Measurements from ENCODE around the gene NHLRC4.

DNA sequence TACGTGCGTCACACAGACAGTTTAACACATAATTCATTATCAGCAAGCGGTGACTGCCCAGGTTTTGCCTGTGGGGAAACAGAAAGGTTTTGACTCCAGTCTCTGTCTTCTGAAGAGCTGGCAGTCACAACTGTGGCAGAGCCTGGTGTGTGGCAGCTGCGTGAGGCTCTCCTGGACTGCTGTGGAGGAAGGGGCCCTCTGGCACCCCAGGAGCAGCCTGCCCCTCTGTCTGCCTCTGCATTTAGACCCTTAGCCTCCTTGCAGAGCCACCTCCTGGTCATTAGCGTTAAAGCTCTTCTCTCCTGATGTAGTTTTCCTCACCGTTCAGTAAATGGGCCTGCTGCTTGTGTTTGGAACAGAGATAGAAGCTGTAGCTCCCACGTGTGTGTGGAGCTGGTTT is 34.0 kb downstream of the NHLRC4 start:
- TF ChIP-seq ARNT (IDR thresholded peaks at IDR 0.05) (no peak), FOXM1 (IDR thresholded peaks at IDR 0.05; ENCODE audit: borderline replicate concordance) (no peak), HDGF (IDR thresholded peaks at IDR 0.05; ENCODE audit: borderline replicate concordance) (no peak), FOXA1 (IDR thresholded peaks at IDR 0.05) (no peak), SP1 (IDR thresholded peaks at IDR 0.05) (no peak), BHLHE40 (IDR thresholded peaks at IDR 0.05; ENCODE audit: borderline replicate concordance) (no peak), ELF4 (IDR thresholded peaks at IDR 0.05) (no peak), TARDBP (IDR thresholded peaks at IDR 0.05) (no peak), NFRKB (IDR thresholded peaks at IDR 0.05) (no peak)
- TF ChIP-seq, protein P1, sequence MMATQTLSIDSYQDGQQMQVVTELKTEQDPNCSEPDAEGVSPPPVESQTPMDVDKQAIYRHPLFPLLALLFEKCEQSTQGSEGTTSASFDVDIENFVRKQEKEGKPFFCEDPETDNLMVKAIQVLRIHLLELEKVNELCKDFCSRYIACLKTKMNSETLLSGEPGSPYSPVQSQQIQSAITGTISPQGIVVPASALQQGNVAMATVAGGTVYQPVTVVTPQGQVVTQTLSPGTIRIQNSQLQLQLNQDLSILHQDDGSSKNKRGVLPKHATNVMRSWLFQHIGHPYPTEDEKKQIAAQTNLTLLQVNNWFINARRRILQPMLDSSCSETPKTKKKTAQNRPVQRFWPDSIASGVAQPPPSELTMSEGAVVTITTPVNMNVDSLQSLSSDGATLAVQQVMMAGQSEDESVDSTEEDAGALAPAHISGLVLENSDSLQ (IDR thresholded peaks at IDR 0.05), result no peak

All from HEK293T (cell line).